ENCODE measurements around the gene IGF1. TPM values are rescaled to one million over a fixed set of nuclear protein-coding genes. Genes with fewer than 3 reads are reported as not detected.

Gene IGF1
- total and polyA plus RNA-seq, 4 donors = 5.0 to 60.7 (median 10.5) TPM

- Histone ChIP-seq H3K27ac (ENCODE audit: low read depth in 1 of 2, low read length in 1 of 2) (no peak overlapping the region), H3K36me3 (ENCODE audit: control insufficient read depth in 4 of 4, insufficient read depth in 4 of 4, low read length in 4 of 4) (no peaks in the 10 kb centered on the region), H3K4me1 (ENCODE audit: control insufficient read depth in 5 of 5, insufficient read depth in 5 of 5, low read length in 5 of 5) (no peaks in the 10 kb centered on the region), H3K27me3 (ENCODE audit: control insufficient read depth in 3 of 3, insufficient read depth in 3 of 3, low read length in 2 of 3) (no peaks in the 10 kb centered on the region), H3K4me3 (no peak overlapping the region), H3K9ac (ENCODE audit: insufficient read depth in 1 of 2, low read length in 2 of 2) (no peak overlapping the region), H3K9me3 (ENCODE audit: control insufficient read depth in 4 of 4, insufficient read depth in 3 of 4, low read length in 3 of 4) (peaks cover 0 to 3% (median under 1%) of the 10 kb centered on the region in 4 donors)
- ATAC-seq (ENCODE audit: insufficient read depth, low FRiP score) = no peak
- WGBS, 2 donors = 55 to 74% methylated on average over 1 of the region's 1 CpG
- no peak for TF ChIP-seq CTCF (IDR thresholded peaks at IDR 0.05; ENCODE audit: control extremely low read depth, extremely low read depth)
- peak in 2 of 3 donors; percentile 28 to 59 for DNase-seq
These were observed 46.3 kb upstream of the IGF1 start for GRCh38 chr12:102526656-102527055.

- WGBS, 2 donors = 75 to 76% methylated on average over 4 of the region's 4 CpGs
These were observed 42.4 kb upstream of the IGF1 start for GRCh38 chr12:102522768-102523167.

GRCh38 chr12:102521662-102522277 lies 41.4 kb upstream of the IGF1 start:
- DNase-seq (no peak), ATAC-seq (ENCODE audit: insufficient read depth, low FRiP score) (no peak)
- H3K36me3 ChIP-seq (ENCODE audit: control insufficient read depth in 4 of 4, insufficient read depth in 4 of 4, low read length in 4 of 4) = no peaks in the 10 kb centered on the region
- H3K4me1 ChIP-seq (ENCODE audit: control insufficient read depth in 5 of 5, insufficient read depth in 5 of 5, low read length in 5 of 5) = peaks cover 0 to 1% (median 0%) of the 10 kb centered on the region in 5 donors
- no peak overlapping the region for H3K27ac ChIP-seq (ENCODE audit: low read depth in 1 of 2, low read length in 1 of 2)
- peaks cover 0 to 4% (median 0%) of the 10 kb centered on the region in 4 donors for H3K9me3 ChIP-seq (ENCODE audit: control insufficient read depth in 4 of 4, insufficient read depth in 3 of 4, low read length in 3 of 4)
- no peak overlapping the region for H3K4me3 ChIP-seq
- TF ChIP-seq CTCF (IDR thresholded peaks at IDR 0.05; ENCODE audit: control extremely low read depth, extremely low read depth) = no peak
- 81 to 83% methylated on average over 1 of the region's 1 CpG for WGBS, 2 donors
- no peak overlapping the region for H3K9ac ChIP-seq (ENCODE audit: insufficient read depth in 1 of 2, low read length in 2 of 2)
- peaks cover 0 to 4% (median 0%) of the 10 kb centered on the region in 3 donors for H3K27me3 ChIP-seq (ENCODE audit: control insufficient read depth in 3 of 3, insufficient read depth in 3 of 3, low read length in 2 of 3)

More at GRCh38 chr12:102522768-102523167, 42.4 kb upstream of the IGF1 start:
- H3K4me1 ChIP-seq (ENCODE audit: control insufficient read depth in 5 of 5, insufficient read depth in 5 of 5, low read length in 5 of 5) = no peaks in the 10 kb centered on the region
- ATAC-seq (ENCODE audit: insufficient read depth, low FRiP score) (no peak), DNase-seq (no peak)
- H3K9me3 ChIP-seq (ENCODE audit: control insufficient read depth in 4 of 4, insufficient read depth in 3 of 4, low read length in 3 of 4) = peaks cover 0 to 4% (median 0%) of the 10 kb centered on the region in 4 donors
- H3K27me3 ChIP-seq (ENCODE audit: control insufficient read depth in 3 of 3, insufficient read depth in 3 of 3, low read length in 2 of 3) = no peaks in the 10 kb centered on the region
- H3K36me3 ChIP-seq (ENCODE audit: control insufficient read depth in 4 of 4, insufficient read depth in 4 of 4, low read length in 4 of 4) = no peaks in the 10 kb centered on the region
- no peak overlapping the region for H3K27ac ChIP-seq (ENCODE audit: low read depth in 1 of 2, low read length in 1 of 2)
- no peak for TF ChIP-seq CTCF (IDR thresholded peaks at IDR 0.05; ENCODE audit: control extremely low read depth, extremely low read depth)
- H3K9ac ChIP-seq (ENCODE audit: insufficient read depth in 1 of 2, low read length in 2 of 2) = no peak overlapping the region
- no peak overlapping the region for H3K4me3 ChIP-seq

Measured in lung (tissue), 12 donors.